ENCODE data around the gene METTL16. TPM values are rescaled to one million over a fixed set of nuclear protein-coding genes. Genes with fewer than 3 reads are reported as not detected.
"Not testable (repeated sequence)": the region's sequence is repeated elsewhere in the genome, so short reads cannot be mapped to it uniquely, and the experiment has no call there.

Gene METTL16
- total and polyA plus RNA-seq, 2 donors (not counting 1 experiment from before 2014, with no cell fraction given): 19.2 to 56.5 TPM

GRCh38 chr17:2508035-2508434 is 3.7 kb downstream of the METTL16 start:
- H3K4me3 ChIP-seq (ENCODE audit: control extremely low read depth in 1 of 5, extremely low read depth in 1 of 5, insufficient read depth in 1 of 5, low read depth in 2 of 5, low read length in 4 of 5): no peak overlapping the region
- TF ChIP-seq CTCF (IDR thresholded peaks at IDR 0.05): no peak
- TF ChIP-seq EZH2 (IDR thresholded peaks at IDR 0.05; ENCODE audit: borderline replicate concordance, insufficient read depth, low read depth, low read length, poor library complexity, severe bottlenecking): no peak
- no peak overlapping the region for H2AFZ ChIP-seq (ENCODE audit: insufficient read depth, low read depth, low read length, poor library complexity, severe bottlenecking)
- peaks cover 10% of the 10 kb centered on the region for H4K20me1 ChIP-seq (ENCODE audit: control insufficient read depth, insufficient read depth, low read length, poor library complexity, severe bottlenecking)
- H3K4me1 ChIP-seq (ENCODE audit: control insufficient read depth in 2 of 2, insufficient read depth in 2 of 2, low read length in 2 of 2): peaks cover 19 to 20% of the 10 kb centered on the region in 2 donors
- intact Hi-C loops (cut with micrococcal nuclease): no loop called here
- H3K27ac Mint-ChIP-seq: no peak overlapping the region
- H3K27ac ChIP-seq (ENCODE audit: low read length in 2 of 2): no peak overlapping the region
- H3K27me3 ChIP-seq (replicated peaks in 1 of 4; ENCODE audit: control extremely low read depth in 1 of 4, control insufficient read depth in 3 of 4, insufficient read depth in 4 of 4, low read length in 3 of 4): no peaks in the 10 kb centered on the region
- no CpG with 5 or more reads among the region's 1 CpG for WGBS (ENCODE audit: insufficient coverage)
- H3K36me3 ChIP-seq (replicated peaks in 1 of 2; ENCODE audit: control extremely low read depth in 1 of 2, control insufficient read depth in 1 of 2, extremely low read depth in 1 of 2, insufficient read depth in 2 of 2, low read length in 1 of 2): peaks cover 3 to 4% of the 10 kb centered on the region in 2 experiments
- POLR2A ChIA-PET: no interaction called here
- H3K9ac ChIP-seq (ENCODE audit: low read length): no peak overlapping the region
- H3K4me2 ChIP-seq (replicated peaks; ENCODE audit: low read depth, low read length, poor library complexity, severe bottlenecking): no peak overlapping the region
- H3K27me3 Mint-ChIP-seq: no peaks in the 10 kb centered on the region
- H3K4me1 Mint-ChIP-seq: peaks cover 29% of the 10 kb centered on the region
- H3K9me3 ChIP-seq (ENCODE audit: control extremely low read depth in 1 of 3, control insufficient read depth in 2 of 3, insufficient read depth in 1 of 3, low read length in 2 of 3): peaks cover 0 to 2% (median 0%) of the 10 kb centered on the region in 3 donors
- H3K79me2 ChIP-seq (ENCODE audit: control insufficient read depth, insufficient read depth, low read length): peaks cover 75% of the 10 kb centered on the region
- H3K4me3 Mint-ChIP-seq: no peak overlapping the region
- no peak for DNase-seq
- CTCF ChIA-PET: no interaction called here
- H3K9me3 Mint-ChIP-seq (ENCODE audit: insufficient read depth): no peaks in the 10 kb centered on the region
- no peak for ATAC-seq (ENCODE audit: low read depth)

GRCh38 chr17:2507015-2507414 is 4.7 kb downstream of the METTL16 start:
- H3K4me3 Mint-ChIP-seq; H3K36me3 ChIP-seq (replicated peaks in 1 of 2; ENCODE audit: control extremely low read depth in 1 of 2, control insufficient read depth in 1 of 2, extremely low read depth in 1 of 2, insufficient read depth in 2 of 2, low read length in 1 of 2); H3K27ac Mint-ChIP-seq; ATAC-seq (ENCODE audit: low read depth); H2AFZ ChIP-seq (ENCODE audit: insufficient read depth, low read depth, low read length, poor library complexity, severe bottlenecking); H3K9me3 Mint-ChIP-seq (ENCODE audit: insufficient read depth); H3K27me3 Mint-ChIP-seq; H3K9me3 ChIP-seq (ENCODE audit: control extremely low read depth in 1 of 3, control insufficient read depth in 2 of 3, insufficient read depth in 1 of 3, low read length in 2 of 3); intact Hi-C loops (cut with micrococcal nuclease); H3K27me3 ChIP-seq (replicated peaks in 1 of 4; ENCODE audit: control extremely low read depth in 1 of 4, control insufficient read depth in 3 of 4, insufficient read depth in 4 of 4, low read length in 3 of 4); H3K9ac ChIP-seq (ENCODE audit: low read length); H3K4me2 ChIP-seq (replicated peaks; ENCODE audit: low read depth, low read length, poor library complexity, severe bottlenecking); H4K20me1 ChIP-seq (ENCODE audit: control insufficient read depth, insufficient read depth, low read length, poor library complexity, severe bottlenecking); H3K4me3 ChIP-seq (ENCODE audit: control extremely low read depth in 1 of 5, extremely low read depth in 1 of 5, insufficient read depth in 1 of 5, low read depth in 2 of 5, low read length in 4 of 5); CTCF ChIA-PET; POLR2A ChIA-PET; DNase-seq; H3K27ac ChIP-seq (ENCODE audit: low read length in 2 of 2): not testable (repeated sequence)
- Histone ChIP-seq H3K4me1 (ENCODE audit: control insufficient read depth in 2 of 2, insufficient read depth in 2 of 2, low read length in 2 of 2) (peaks cover 15 to 16% of the 10 kb centered on the region in 2 donors), H3K79me2 (ENCODE audit: control insufficient read depth, insufficient read depth, low read length) (peaks cover 79% of the 10 kb centered on the region)
- peaks cover 30% of the 10 kb centered on the region for H3K4me1 Mint-ChIP-seq
- 98% methylated on average over 11 of the region's 29 CpGs for WGBS (ENCODE audit: insufficient coverage)

Data from B cell (primary cell).